Vagina (tissue), 2 donors: ENCODE measurements around the gene TDRD3.

Experiments used
- CTCF ChIP-seq, 3 experiments: fragments of 450-650 bp in 2 of 3; fragments of 200-600 bp in 1 of 3; sonication (generic) in 1 of 3; IDR thresholded peaks; one replicate each; pipeline ENCODE4 v1.5.1; 2017 to 2019; ENCODE audit warnings: antibody characterized with exemption in 3 of 3, mild to moderate bottlenecking in 2 of 3, moderate library complexity in 2 of 3
- POLR2A ChIP-seq, 2 donors: fragments of 450-650 bp; IDR thresholded peaks; one replicate each; pipeline ENCODE4 v1.6.1; 2017; ENCODE audit warnings: antibody characterized with exemption in 2 of 2, mild to moderate bottlenecking in 2 of 2, moderate library complexity in 2 of 2
- POLR2AphosphoS5 ChIP-seq, 2 donors: sonication (generic); formaldehyde crosslinking; IDR thresholded peaks; one replicate each; pipeline ENCODE4 v1.9.0; 2017; ENCODE audit warnings: antibody characterized with exemption in 2 of 2, mild to moderate bottlenecking in 2 of 2, low read depth in 1 of 2; ENCODE audit not compliant: insufficient read depth in 1 of 2

GRCh38 chr13:60467098-60467497 lies 70.1 kb downstream of the TDRD3 start:
- TF ChIP-seq CTCF (IDR thresholded peaks at IDR 0.05) (no peak), POLR2A (IDR thresholded peaks at IDR 0.05) (no peak), POLR2AphosphoS5 (IDR thresholded peaks at IDR 0.05; ENCODE audit: insufficient read depth in 1 of 2, low read depth in 1 of 2) (no peak)
